Umbilical cord (tissue), 2 donors: ENCODE data around the gene SLC15A1. TPM values are rescaled to one million over a fixed set of nuclear protein-coding genes. Genes with fewer than 3 reads are reported as not detected.

Experiments used
- DNase-seq: peaks from one replicate; pipeline ENCODE4 v3.0.0-alpha.2; 2015; ENCODE audit warnings: low spot score
- total RNA-seq: library from RNA; depleted of rRNA; stranded (reverse); fragments of >200 nt; gene quantifications from one replicate; pipeline ENCODE4 v1.2.3, GENCODE V29; 2014; ENCODE audit warnings: low replicate concordance; ENCODE audit not compliant: insufficient read depth

The SLC15A1 gene
- total RNA-seq, 1 donor from 2014 or later: 0.72 TPM

GRCh38 chr13:98781905-98782304 lies 29.4 kb upstream of the SLC15A1 start:
- DNase-seq: no peak

GRCh38 chr13:98781470-98781869 lies 29.0 kb upstream of the SLC15A1 start:
- DNase-seq: no peak

GRCh38 chr13:98781045-98781444 lies 28.6 kb upstream of the SLC15A1 start:
- no peak for DNase-seq

GRCh38 chr13:98780451-98780850 lies 28.0 kb upstream of the SLC15A1 start:
- peak; percentile 22 for DNase-seq

GRCh38 chr13:98779695-98780094 lies 27.2 kb upstream of the SLC15A1 start:
- no peak for DNase-seq

- DNase-seq: no peak
Measured at GRCh38 chr13:98778749-98779148, 26.3 kb upstream of the SLC15A1 start.

- no peak for DNase-seq
Measured at GRCh38 chr13:98776644-98777043, 24.2 kb upstream of the SLC15A1 start.

GRCh38 chr13:98775844-98776598 lies 23.5 kb upstream of the SLC15A1 start:
- DNase-seq: no peak

- DNase-seq: no peak
Measured at GRCh38 chr13:98775386-98775785, 22.9 kb upstream of the SLC15A1 start.

GRCh38 chr13:98774776-98775175 lies 22.3 kb upstream of the SLC15A1 start:
- no peak for DNase-seq

- no peak for DNase-seq
Measured at GRCh38 chr13:98773921-98774320, 21.4 kb upstream of the SLC15A1 start.

- DNase-seq: no peak
Measured at GRCh38 chr13:98772794-98773452, 20.5 kb upstream of the SLC15A1 start.

- DNase-seq: no peak
Measured at GRCh38 chr13:98771838-98772611, 19.6 kb upstream of the SLC15A1 start.

- DNase-seq: no peak
Measured at GRCh38 chr13:98769736-98770135, 17.3 kb upstream of the SLC15A1 start.

- no peak for DNase-seq
Measured at GRCh38 chr13:98768522-98768921, 16.1 kb upstream of the SLC15A1 start.

- no peak for DNase-seq
Measured at GRCh38 chr13:98766697-98767096, 14.2 kb upstream of the SLC15A1 start.

GRCh38 chr13:98765996-98766519 lies 13.6 kb upstream of the SLC15A1 start:
- no peak for DNase-seq

- DNase-seq: no peak
Measured at GRCh38 chr13:98761986-98762616, 9.6 kb upstream of the SLC15A1 start.

- DNase-seq: no peak
Measured at GRCh38 chr13:98761126-98761985, 8.9 kb upstream of the SLC15A1 start.

GRCh38 chr13:98755729-98756128 lies 3.3 kb upstream of the SLC15A1 start:
- DNase-seq: no peak

GRCh38 chr13:98755116-98755515 lies 2.6 kb upstream of the SLC15A1 start:
- DNase-seq: peak; percentile 13
